Activated T-cell treated with anti-CD3 and anti-CD28 coated beads for 48 hours (primary cell): ENCODE data around the gene IFITM1.
"Not testable (repeated sequence)": the region's sequence is repeated elsewhere in the genome, so short reads cannot be mapped to it uniquely, and the experiment has no call there.

Experiments used
- DNase-seq: peaks from one replicate; pipeline ENCODE4 v3.0.0-alpha.2; 2020; ENCODE audit warnings: low read depth

IFITM1 gene

GRCh38 chr11:308740-309665 is 4.8 kb upstream of the IFITM1 start:
- not testable (repeated sequence) for DNase-seq

- not testable (repeated sequence) for DNase-seq
These were observed 3.8 kb upstream of the IFITM1 start for GRCh38 chr11:309979-310572.

GRCh38 chr11:311013-311748 is 2.7 kb upstream of the IFITM1 start:
- not testable (repeated sequence) for DNase-seq

GRCh38 chr11:312092-312816 is 1.6 kb upstream of the IFITM1 start:
- DNase-seq, result no peak

- DNase-seq, result no peak
These were observed 495 bp upstream of the IFITM1 start for GRCh38 chr11:313304-313786.

GRCh38 chr11:314554-314875 is 675 bp downstream of the IFITM1 start:
- DNase-seq, result not testable (repeated sequence)

GRCh38 chr11:315051-315481 is 1.2 kb downstream of the IFITM1 start:
- no peak for DNase-seq

- DNase-seq, result no peak
These were observed 1.7 kb downstream of the IFITM1 start for GRCh38 chr11:315516-315994.

- DNase-seq, result no peak
These were observed 2.3 kb downstream of the IFITM1 start for GRCh38 chr11:316031-316701.

GRCh38 chr11:316891-317301 is 3.1 kb downstream of the IFITM1 start:
- DNase-seq, result no peak

- DNase-seq, result not testable (repeated sequence)
These were observed 4.0 kb downstream of the IFITM1 start for GRCh38 chr11:317668-318404.

GRCh38 chr11:318405-319120 is 4.7 kb downstream of the IFITM1 start:
- DNase-seq, result not testable (repeated sequence)

GRCh38 chr11:319121-319887 is 5.5 kb downstream of the IFITM1 start:
- not testable (repeated sequence) for DNase-seq

GRCh38 chr11:319888-320273 is 6.0 kb downstream of the IFITM1 start:
- DNase-seq, result not testable (repeated sequence)

GRCh38 chr11:324156-324555 is 10.3 kb downstream of the IFITM1 start:
- no peak for DNase-seq

- not testable (repeated sequence) for DNase-seq
These were observed 11.0 kb downstream of the IFITM1 start for GRCh38 chr11:324593-325517.

GRCh38 chr11:325796-326591 is 12.2 kb downstream of the IFITM1 start:
- no peak for DNase-seq
